ENCODE measurements around the gene FAM117B.

- TF ChIP-seq FOXM1 (IDR thresholded peaks at IDR 0.05; ENCODE audit: borderline replicate concordance), result no peak
- no peak for TF ChIP-seq FOXK2 (IDR thresholded peaks at IDR 0.05)
- TF ChIP-seq SP1 (IDR thresholded peaks at IDR 0.05), result no peak
- TF ChIP-seq TARDBP (IDR thresholded peaks at IDR 0.05), result no peak
Observed at GRCh38 chr2:202764991-202765390, 130.2 kb downstream of the FAM117B start.

Measured in HEK293T (cell line).